Spleen (tissue), 11 donors: ENCODE measurements around the gene FSCN2. TPM values are rescaled to one million over a fixed set of nuclear protein-coding genes. Genes with fewer than 3 reads are reported as not detected.
A peak's percentile ranks its signal among the peaks of the same experiment; 100 is the strongest.

Experiments used
- DNase-seq: peaks from one replicate; pipeline ENCODE4 v3.0.0-alpha.2; 2020
- H3K27ac ChIP-seq, 8 donors: fragments of 200-600 bp; sonication (generic) in 7 of 8; 1 replicate in 4 of 8; 2 replicates in 4 of 8; pipeline versions ENCODE4 v1.5.0 to v1.8.0; 2016 to 2021; ENCODE audit warnings: inconsistent platforms in 4 of 8, mild to moderate bottlenecking in 4 of 8, moderate library complexity in 1 of 8
- H3K27me3 ChIP-seq, 7 donors: fragments of 200-600 bp; sonication (generic) in 6 of 7; replicated peaks in 1 of 7; 1 replicate in 4 of 7; 2 replicates in 3 of 7; pipeline versions ENCODE4 v1.5.0 to v1.8.0; 2016 to 2021; ENCODE audit warnings: inconsistent platforms in 3 of 7, mild to moderate bottlenecking in 1 of 7
- H3K36me3 ChIP-seq, 6 donors: fragments of 200-600 bp; sonication (generic) in 5 of 6; 1 replicate in 4 of 6; 2 replicates in 2 of 6; pipeline versions ENCODE4 v1.5.0 to v1.8.0; 2016 to 2021; ENCODE audit warnings: inconsistent platforms in 2 of 6
- H3K4me1 ChIP-seq, 6 donors: fragments of 200-600 bp; sonication (generic) in 5 of 6; 1 replicate in 3 of 6; 2 replicates in 3 of 6; pipeline versions ENCODE4 v1.5.0 to v1.8.0; 2016 to 2021; ENCODE audit warnings: inconsistent platforms in 3 of 6
- H3K4me3 ChIP-seq, 8 donors: fragments of 200-600 bp; sonication (generic) in 7 of 8; 1 replicate in 4 of 8; 2 replicates in 4 of 8; pipeline versions ENCODE4 v1.5.0 to v1.8.0; 2016 to 2021; ENCODE audit warnings: inconsistent platforms in 4 of 8, mild to moderate bottlenecking in 4 of 8, moderate library complexity in 2 of 8
- H3K9me3 ChIP-seq, 8 donors: fragments of 200-600 bp; sonication (generic) in 7 of 8; 1 replicate in 4 of 8; 2 replicates in 4 of 8; pipeline versions ENCODE4 v1.5.0 to v1.8.0; 2016 to 2021; ENCODE audit warnings: inconsistent platforms in 4 of 8
- POLR2A ChIP-seq, 3 donors: fragments of 450-650 bp; IDR thresholded peaks; one replicate each; pipeline ENCODE4 v1.5.1; 2017; ENCODE audit warnings: antibody characterized with exemption in 3 of 3, mild to moderate bottlenecking in 1 of 3
- POLR2AphosphoS5 ChIP-seq, 3 donors: sonication (generic); formaldehyde crosslinking; IDR thresholded peaks; one replicate each; pipeline ENCODE4 v1.5.1; 2017; ENCODE audit warnings: antibody characterized with exemption in 3 of 3
- WGBS, 5 donors: extraction: QIAGEN DNeasy Blood & Tissue Kit in 3 of 5; methylation state at CpG; one replicate each; pipeline versions ENCODE4 v1.1.5 to v1.1.7; 2013 to 2018; 5-methylcytosine and 5-hydroxymethylcytosine counted together
- intact Hi-C: fragments of 100-400 bp; cut with DNase I; formaldehyde crosslinking; loops from one replicate; pipeline ENCODE4 v1.15.0; 2023; ENCODE audit warnings: low total_unique reads
- polyA plus RNA-seq, 3 donors: library from polyadenylated mRNA; stranded (reverse); fragments of 200-250 nt; gene quantifications; one replicate each; pipeline ENCODE4 v1.2.1, GENCODE V29; 2013
- total RNA-seq, 7 donors: library from RNA; depleted of rRNA in 3 of 7; stranded (reverse); fragments of >200 nt in 3 of 7; fragmentation: NEBNext Ultra II Directional in 4 of 7; extraction: Animal tissue kit (Norgen Biotek cat#: 25700) in 4 of 7; gene quantifications; one replicate each; pipeline versions ENCODE4 v1.1.0 to v1.2.1, GENCODE V29; 2016 to 2021
- TF ChIP-seq, protein P1 (sequence below), 11 experiments: fragments of 200-600 bp in 7 of 11; fragments of 450-650 bp in 4 of 11; sonication (generic) in 4 of 11; IDR thresholded peaks in 8 of 11; conservative IDR thresholded peaks in 3 of 11; 1 replicate in 7 of 11; 2 replicates in 4 of 11; pipeline versions ENCODE4 v1.4.0 to v1.8.0; 2016 to 2021; ENCODE audit warnings: antibody characterized with exemption in 11 of 11, inconsistent platforms in 4 of 11, mild to moderate bottlenecking in 1 of 11
- donor health status: healthy with polysubstance abuse.
- donor health status: DM: no; HTN: no; CAD: no; lungs with moderate emphysema.
- donor health status: DM: no; HTN: no; CAD: no.
- donor health status: Bipolar disorder and iron deficiency.
- donor health status: healthy.
- donor health status: DM: no; HTN: no; CAD: no.
- donor health status: DM: yes; HTN: yes; CAD: no.

Gene FSCN2
- total and polyA plus RNA-seq, 10 donors: 0.41 to 4.0 (median 2.4) TPM

DNA sequence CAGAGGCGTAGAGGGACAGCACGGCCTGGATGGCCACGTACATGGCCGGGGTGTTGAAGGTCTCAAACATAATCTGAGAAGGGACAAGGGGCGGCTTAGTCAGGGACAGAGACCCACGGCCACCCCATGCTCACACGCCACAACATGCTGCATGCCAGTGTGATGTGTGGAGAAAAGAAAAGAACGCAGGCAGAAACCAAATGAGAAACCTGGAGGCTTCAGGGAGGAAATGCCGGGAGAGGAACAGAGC lies 16.7 kb upstream of the FSCN2 start:
- WGBS, 5 donors: 0 to 2% (median 1%) methylated on average over 9 of the region's 9 CpGs
- DNase-seq: no peak
- TF ChIP-seq POLR2AphosphoS5 (IDR thresholded peaks at IDR 0.05) (no peak), POLR2A (IDR thresholded peaks at IDR 0.05) (no peak)
- TF ChIP-seq, protein P1, sequence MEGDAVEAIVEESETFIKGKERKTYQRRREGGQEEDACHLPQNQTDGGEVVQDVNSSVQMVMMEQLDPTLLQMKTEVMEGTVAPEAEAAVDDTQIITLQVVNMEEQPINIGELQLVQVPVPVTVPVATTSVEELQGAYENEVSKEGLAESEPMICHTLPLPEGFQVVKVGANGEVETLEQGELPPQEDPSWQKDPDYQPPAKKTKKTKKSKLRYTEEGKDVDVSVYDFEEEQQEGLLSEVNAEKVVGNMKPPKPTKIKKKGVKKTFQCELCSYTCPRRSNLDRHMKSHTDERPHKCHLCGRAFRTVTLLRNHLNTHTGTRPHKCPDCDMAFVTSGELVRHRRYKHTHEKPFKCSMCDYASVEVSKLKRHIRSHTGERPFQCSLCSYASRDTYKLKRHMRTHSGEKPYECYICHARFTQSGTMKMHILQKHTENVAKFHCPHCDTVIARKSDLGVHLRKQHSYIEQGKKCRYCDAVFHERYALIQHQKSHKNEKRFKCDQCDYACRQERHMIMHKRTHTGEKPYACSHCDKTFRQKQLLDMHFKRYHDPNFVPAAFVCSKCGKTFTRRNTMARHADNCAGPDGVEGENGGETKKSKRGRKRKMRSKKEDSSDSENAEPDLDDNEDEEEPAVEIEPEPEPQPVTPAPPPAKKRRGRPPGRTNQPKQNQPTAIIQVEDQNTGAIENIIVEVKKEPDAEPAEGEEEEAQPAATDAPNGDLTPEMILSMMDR (IDR thresholded peaks at IDR 0.05 in 8 of 11, conservative IDR thresholded peaks at IDR 0.05 in 3 of 11): no peak
- peak overlapping the region; percentile 88 to 100 (median 100) for H3K27ac ChIP-seq
- H3K9me3 ChIP-seq: no peaks in the 10 kb centered on the region
- no peaks in the 10 kb centered on the region for H3K27me3 ChIP-seq
- intact Hi-C loops: no loop called here
- peak overlapping the region; percentile 86 to 99 (median 94) for H3K4me3 ChIP-seq
- peaks cover 23 to 73% (median 51%) of the 10 kb centered on the region in 6 donors for H3K4me1 ChIP-seq
- peaks cover 4 to 42% (median 35%) of the 10 kb centered on the region in 6 donors for H3K36me3 ChIP-seq

DNA sequence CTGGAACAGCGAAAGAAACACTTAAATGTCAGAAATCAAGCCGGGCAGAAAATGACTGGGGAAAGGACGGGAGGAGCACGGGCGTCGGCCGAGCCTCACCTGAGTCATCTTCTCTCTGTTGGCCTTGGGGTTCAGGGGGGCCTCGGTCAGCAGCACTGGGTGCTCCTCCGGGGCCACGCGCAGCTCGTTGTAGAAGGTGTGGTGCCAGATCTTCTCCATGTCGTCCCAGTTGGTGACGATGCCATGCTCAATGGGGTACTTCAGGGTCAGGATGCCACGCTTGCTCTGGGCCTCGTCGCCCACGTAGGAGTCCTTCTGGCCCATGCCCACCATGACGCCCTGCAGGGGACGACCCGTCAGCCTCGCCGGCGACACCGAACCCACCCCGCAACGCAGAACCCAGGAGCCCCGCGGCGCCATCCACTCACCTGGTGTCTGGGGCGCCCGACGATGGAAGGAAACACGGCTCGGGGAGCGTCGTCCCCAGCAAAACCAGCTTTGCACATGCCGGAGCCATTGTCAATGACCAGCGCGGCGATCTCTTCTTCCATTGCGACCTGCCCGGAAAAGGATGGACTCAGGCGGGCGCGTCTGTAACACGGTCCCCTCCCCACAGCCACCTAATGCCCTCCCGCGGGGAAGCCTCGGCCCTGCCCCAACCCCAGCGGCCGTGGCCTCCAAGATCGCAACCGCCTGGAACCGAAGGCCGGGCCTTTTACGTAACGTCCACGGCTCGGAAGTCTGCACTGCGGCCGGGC lies 16.2 kb upstream of the FSCN2 start:
- DNase-seq: no peak
- H3K27ac ChIP-seq: peak overlapping the region; percentile 88 to 100 (median 100)
- intact Hi-C loops: no loop called here
- H3K36me3 ChIP-seq: peaks cover 4 to 42% (median 35%) of the 10 kb centered on the region in 6 donors
- no peak for TF ChIP-seq POLR2A (IDR thresholded peaks at IDR 0.05)
- TF ChIP-seq POLR2AphosphoS5 (IDR thresholded peaks at IDR 0.05): no peak
- TF ChIP-seq, protein P1 (IDR thresholded peaks at IDR 0.05 in 8 of 11, conservative IDR thresholded peaks at IDR 0.05 in 3 of 11): no peak
- no peaks in the 10 kb centered on the region for H3K27me3 ChIP-seq
- H3K4me3 ChIP-seq: peak overlapping the region; percentile 86 to 99 (median 94)
- WGBS, 5 donors: 0 to 1% (median 0%) methylated on average over 30 to 62 of the region's 62 CpGs
- peaks cover 28 to 78% (median 56%) of the 10 kb centered on the region in 6 donors for H3K4me1 ChIP-seq
- H3K9me3 ChIP-seq: no peaks in the 10 kb centered on the region

- Histone ChIP-seq H3K9me3 (no peaks in the 10 kb centered on the region), H3K36me3 (peaks cover 4 to 42% (median 35%) of the 10 kb centered on the region in 6 donors), H3K4me3 (peak within 1 kb of the TSS; percentile 86 to 99 (median 94)), H3K4me1 (peaks cover 32 to 85% (median 63%) of the 10 kb centered on the region in 6 donors), H3K27me3 (no peaks in the 10 kb centered on the region), H3K27ac (peak within 1 kb of the TSS; percentile 91 to 100 (median 100))
- peak; percentile 97 for DNase-seq
- TF ChIP-seq, protein P1 (IDR thresholded peaks at IDR 0.05 in 8 of 11, conservative IDR thresholded peaks at IDR 0.05 in 3 of 11): no peak
- TF ChIP-seq POLR2AphosphoS5 (IDR thresholded peaks at IDR 0.05): peak; percentile 99
- TF ChIP-seq POLR2A (IDR thresholded peaks at IDR 0.05): peak; percentile 93 to 97 (median 97)
- 0 to 1% (median 0%) methylated on average over 21 to 111 of the region's 111 CpGs for WGBS, 5 donors
- intact Hi-C loops: no loop called here
These were observed 15.4 kb upstream of the FSCN2 start, which contains the start of gene ACTG1 for GRCh38 chr17:81512562-81513371. ACTG1 (minus strand) TSS chr17:81512799; CDS start chr17:81512354, 445 bp downstream.

- H3K36me3 ChIP-seq: peaks cover 4 to 38% (median 35%) of the 10 kb centered on the region in 6 donors
- H3K4me1 ChIP-seq: peaks cover 38 to 86% (median 66%) of the 10 kb centered on the region in 6 donors
- peak in 2 of 3 donors; percentile 33 to 43 for TF ChIP-seq POLR2AphosphoS5 (IDR thresholded peaks at IDR 0.05)
- no peak for TF ChIP-seq POLR2A (IDR thresholded peaks at IDR 0.05)
- peak; percentile 94 for DNase-seq
- intact Hi-C loops: no loop called here
- 0 to 2% (median 0%) methylated on average over 6 to 23 of the region's 23 CpGs for WGBS, 5 donors
- peak overlapping the region; percentile 53 to 99 (median 94) for H3K4me3 ChIP-seq
- H3K27ac ChIP-seq: peak overlapping the region; percentile 91 to 100 (median 100)
- H3K27me3 ChIP-seq: no peaks in the 10 kb centered on the region
- no peaks in the 10 kb centered on the region for H3K9me3 ChIP-seq
These were observed 14.8 kb upstream of the FSCN2 start for GRCh38 chr17:81513372-81513752.
